Measurements from ENCODE around the gene SORL1-AS1.

The SORL1-AS1 gene

DNA sequence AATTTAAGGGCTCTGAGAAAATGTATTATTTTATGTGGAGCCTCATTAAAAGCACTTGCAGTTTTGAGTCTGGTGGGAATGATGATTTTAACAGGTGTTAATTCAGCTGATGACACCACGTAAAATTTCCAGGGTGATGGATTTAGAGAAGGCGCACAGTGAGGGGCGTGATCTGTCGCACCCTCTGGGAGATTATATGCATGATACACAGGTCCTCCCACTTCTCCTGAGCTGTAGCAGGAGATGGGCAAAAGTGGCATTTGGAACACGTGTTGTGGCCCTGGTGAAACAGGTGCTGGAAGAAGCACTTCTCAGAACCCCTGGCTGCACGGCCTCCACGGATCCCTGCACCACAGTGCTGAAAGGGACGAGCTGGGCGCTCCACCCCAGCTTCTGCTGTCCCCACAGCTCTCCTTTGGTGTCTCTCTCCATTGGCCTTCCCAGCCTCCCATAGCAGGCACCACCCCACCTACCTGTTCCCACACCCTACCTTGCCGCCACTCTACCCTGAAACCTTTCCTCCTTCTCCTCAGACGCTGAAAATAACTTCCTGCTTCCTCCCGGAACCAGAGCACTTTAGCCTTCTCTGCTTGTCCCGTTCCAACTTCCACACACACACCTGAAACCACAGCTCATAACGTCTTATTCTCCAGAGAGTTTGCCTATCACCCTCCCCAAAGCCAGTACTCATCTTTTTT is 7.5 kb downstream of the SORL1-AS1 start:
- dilution Hi-C loops (cut with MboI; ENCODE audit: extremely low pct_ligation_motif_present, low sequenced_read_pairs) (no loop called here), intact Hi-C loops (cut with micrococcal nuclease) (no loop called here)
- H3K4me2 ChIP-seq (ENCODE audit: insufficient read depth, low read length), result no peak overlapping the region
- no peak overlapping the region for H3K4me3 ChIP-seq (replicated peaks in 1 of 3; ENCODE audit: insufficient read depth in 1 of 3, low read depth in 1 of 3, low read length in 3 of 3)
- H3K27me3 ChIP-seq (ENCODE audit: control insufficient read depth in 2 of 2, insufficient read depth in 2 of 2, low read length in 2 of 2), result peaks cover 2 to 4% of the 10 kb centered on the region in 2 experiments
- no peaks in the 10 kb centered on the region for H3K79me2 ChIP-seq (ENCODE audit: control insufficient read depth, insufficient read depth, low read length)
- ChIA-PET CTCF (interaction anchor here (1.0 to 4.9 kb wide), 2 partner anchors 125 to 146 kb away, joined by 3 to 75 read pairs; no protein-coding TSS in a partner anchor), POLR2A (no interaction called here)
- H3K36me3 ChIP-seq (ENCODE audit: control insufficient read depth in 2 of 2, extremely low read depth in 1 of 2, insufficient read depth in 2 of 2, low read length in 2 of 2), result no peaks in the 10 kb centered on the region
- no peak overlapping the region for H3K9ac ChIP-seq (replicated peaks; ENCODE audit: extremely low read depth, insufficient read depth, low read length)
- H2AFZ ChIP-seq (ENCODE audit: low read depth, low read length), result no peak overlapping the region
- no peaks in the 10 kb centered on the region for H3K9me1 ChIP-seq (replicated peaks; ENCODE audit: control insufficient read depth, extremely low read depth, insufficient read depth, low read length)
- H3K9me3 ChIP-seq (replicated peaks; ENCODE audit: control insufficient read depth, insufficient read depth, low read length), result no peaks in the 10 kb centered on the region
- no peak for FAIRE-seq
- H4K20me1 ChIP-seq (replicated peaks; ENCODE audit: control insufficient read depth, extremely low read depth, insufficient read depth, low read length), result no peaks in the 10 kb centered on the region
- TF ChIP-seq, protein P1, sequence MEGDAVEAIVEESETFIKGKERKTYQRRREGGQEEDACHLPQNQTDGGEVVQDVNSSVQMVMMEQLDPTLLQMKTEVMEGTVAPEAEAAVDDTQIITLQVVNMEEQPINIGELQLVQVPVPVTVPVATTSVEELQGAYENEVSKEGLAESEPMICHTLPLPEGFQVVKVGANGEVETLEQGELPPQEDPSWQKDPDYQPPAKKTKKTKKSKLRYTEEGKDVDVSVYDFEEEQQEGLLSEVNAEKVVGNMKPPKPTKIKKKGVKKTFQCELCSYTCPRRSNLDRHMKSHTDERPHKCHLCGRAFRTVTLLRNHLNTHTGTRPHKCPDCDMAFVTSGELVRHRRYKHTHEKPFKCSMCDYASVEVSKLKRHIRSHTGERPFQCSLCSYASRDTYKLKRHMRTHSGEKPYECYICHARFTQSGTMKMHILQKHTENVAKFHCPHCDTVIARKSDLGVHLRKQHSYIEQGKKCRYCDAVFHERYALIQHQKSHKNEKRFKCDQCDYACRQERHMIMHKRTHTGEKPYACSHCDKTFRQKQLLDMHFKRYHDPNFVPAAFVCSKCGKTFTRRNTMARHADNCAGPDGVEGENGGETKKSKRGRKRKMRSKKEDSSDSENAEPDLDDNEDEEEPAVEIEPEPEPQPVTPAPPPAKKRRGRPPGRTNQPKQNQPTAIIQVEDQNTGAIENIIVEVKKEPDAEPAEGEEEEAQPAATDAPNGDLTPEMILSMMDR (IDR thresholded peaks at IDR 0.05; ENCODE audit: extremely low read depth in 1 of 2, insufficient read depth in 1 of 2, low read depth in 1 of 2, low read length in 2 of 2), result no peak
- H3K27ac ChIP-seq (ENCODE audit: insufficient read depth, low read depth, low read length), result no peak overlapping the region
- BruUV-seq (replicated peaks), result no TSS peak
- no peak for DNase-seq (ENCODE audit: low read depth, low spot score)
- no peaks in the 10 kb centered on the region for H3K4me1 ChIP-seq (ENCODE audit: control insufficient read depth, extremely low read depth, insufficient read depth, low read length)

DNA sequence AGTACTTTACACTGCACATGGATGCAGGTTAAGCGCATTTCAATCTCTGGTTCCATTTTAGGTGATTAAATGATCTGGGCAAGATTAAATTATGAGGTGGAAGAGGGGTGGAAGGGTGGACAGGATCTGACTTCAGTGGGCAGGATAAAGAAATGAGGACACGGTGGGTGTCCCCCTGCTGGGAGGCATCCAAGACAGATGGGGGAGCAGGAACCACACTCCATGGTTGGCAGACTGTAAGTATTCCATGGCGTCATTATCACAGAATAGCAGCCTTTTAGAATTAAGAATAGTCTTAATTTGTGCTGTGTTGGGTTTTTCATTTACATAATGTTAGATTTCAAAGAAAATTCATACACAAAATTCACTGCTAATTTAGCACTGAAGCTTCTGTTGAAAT is 8.2 kb downstream of the SORL1-AS1 start:
- no peak overlapping the region for H3K9ac ChIP-seq (replicated peaks; ENCODE audit: extremely low read depth, insufficient read depth, low read length)

More for the DNA sequence above, 8.2 kb downstream of the SORL1-AS1 start:
- no peaks in the 10 kb centered on the region for H3K36me3 ChIP-seq (ENCODE audit: control insufficient read depth in 2 of 2, extremely low read depth in 1 of 2, insufficient read depth in 2 of 2, low read length in 2 of 2)
- H3K4me3 ChIP-seq (replicated peaks in 1 of 3; ENCODE audit: insufficient read depth in 1 of 3, low read depth in 1 of 3, low read length in 3 of 3), result no peak overlapping the region
- H3K27ac ChIP-seq (ENCODE audit: insufficient read depth, low read depth, low read length), result no peak overlapping the region
- DNase-seq (ENCODE audit: low read depth, low spot score) (no peak), FAIRE-seq (no peak)
- H3K27me3 ChIP-seq (ENCODE audit: control insufficient read depth in 2 of 2, insufficient read depth in 2 of 2, low read length in 2 of 2), result peaks cover 0 to 2% of the 10 kb centered on the region in 2 experiments
- no peaks in the 10 kb centered on the region for H3K9me1 ChIP-seq (replicated peaks; ENCODE audit: control insufficient read depth, extremely low read depth, insufficient read depth, low read length)
- CTCF ChIA-PET, result interaction anchor here (1.0 to 4.9 kb wide), 2 partner anchors 125 to 147 kb away, joined by 3 to 75 read pairs; no protein-coding TSS in a partner anchor
- H3K9me3 ChIP-seq (replicated peaks; ENCODE audit: control insufficient read depth, insufficient read depth, low read length), result no peaks in the 10 kb centered on the region
- no peaks in the 10 kb centered on the region for H3K79me2 ChIP-seq (ENCODE audit: control insufficient read depth, insufficient read depth, low read length)
- BruUV-seq (replicated peaks), result no TSS peak
- intact Hi-C loops (cut with micrococcal nuclease), result no loop called here
- no peak overlapping the region for H3K4me2 ChIP-seq (ENCODE audit: insufficient read depth, low read length)
- no peaks in the 10 kb centered on the region for H4K20me1 ChIP-seq (replicated peaks; ENCODE audit: control insufficient read depth, extremely low read depth, insufficient read depth, low read length)
- POLR2A ChIA-PET, result no interaction called here
- dilution Hi-C loops (cut with MboI; ENCODE audit: extremely low pct_ligation_motif_present, low sequenced_read_pairs), result no loop called here
- no peak for TF ChIP-seq GATA2 (IDR thresholded peaks at IDR 0.05; ENCODE audit: insufficient read depth, insufficient read length, low read depth, low read length)
- no peak for TF ChIP-seq JUN (IDR thresholded peaks at IDR 0.05; ENCODE audit: borderline replicate concordance, insufficient read depth, insufficient read length, low read depth)
- no peak for TF ChIP-seq MYC (IDR thresholded peaks at IDR 0.05; ENCODE audit: low read depth, low read length)
- no peak for TF ChIP-seq POLR2A (IDR thresholded peaks at IDR 0.05; ENCODE audit: low read depth, low read length)
- no peak for TF ChIP-seq EZH2 (IDR thresholded peaks at IDR 0.05; ENCODE audit: borderline replicate concordance, low read depth, low read length, severe bottlenecking)
- no peak for TF ChIP-seq POLR2AphosphoS5 (IDR thresholded peaks at IDR 0.05; ENCODE audit: insufficient read depth, low read depth, low read length)
- TF ChIP-seq, protein P2, sequence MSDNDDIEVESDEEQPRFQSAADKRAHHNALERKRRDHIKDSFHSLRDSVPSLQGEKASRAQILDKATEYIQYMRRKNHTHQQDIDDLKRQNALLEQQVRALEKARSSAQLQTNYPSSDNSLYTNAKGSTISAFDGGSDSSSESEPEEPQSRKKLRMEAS (IDR thresholded peaks at IDR 0.05; ENCODE audit: insufficient read depth, insufficient read length), result no peak
- TF ChIP-seq, protein P1 (IDR thresholded peaks at IDR 0.05; ENCODE audit: extremely low read depth in 1 of 2, insufficient read depth in 1 of 2, low read depth in 1 of 2, low read length in 2 of 2), result no peak
- TF ChIP-seq FOS (IDR thresholded peaks at IDR 0.05; ENCODE audit: borderline replicate concordance, insufficient read depth, low read length), result no peak
- no peak overlapping the region for H2AFZ ChIP-seq (ENCODE audit: low read depth, low read length)
- H3K4me1 ChIP-seq (ENCODE audit: control insufficient read depth, extremely low read depth, insufficient read depth, low read length), result no peaks in the 10 kb centered on the region
